ENCODE measurements around the gene DNHD1. TPM values are rescaled to one million over a fixed set of nuclear protein-coding genes. Genes with fewer than 3 reads are reported as not detected.

DNHD1 gene
- total and polyA plus RNA-seq, 9 of the 15 experiments (the other 6 are each of a cell fraction or from before 2014, with no cell fraction given), result 0.82 to 9.7 (median 3.8) TPM

DNA sequence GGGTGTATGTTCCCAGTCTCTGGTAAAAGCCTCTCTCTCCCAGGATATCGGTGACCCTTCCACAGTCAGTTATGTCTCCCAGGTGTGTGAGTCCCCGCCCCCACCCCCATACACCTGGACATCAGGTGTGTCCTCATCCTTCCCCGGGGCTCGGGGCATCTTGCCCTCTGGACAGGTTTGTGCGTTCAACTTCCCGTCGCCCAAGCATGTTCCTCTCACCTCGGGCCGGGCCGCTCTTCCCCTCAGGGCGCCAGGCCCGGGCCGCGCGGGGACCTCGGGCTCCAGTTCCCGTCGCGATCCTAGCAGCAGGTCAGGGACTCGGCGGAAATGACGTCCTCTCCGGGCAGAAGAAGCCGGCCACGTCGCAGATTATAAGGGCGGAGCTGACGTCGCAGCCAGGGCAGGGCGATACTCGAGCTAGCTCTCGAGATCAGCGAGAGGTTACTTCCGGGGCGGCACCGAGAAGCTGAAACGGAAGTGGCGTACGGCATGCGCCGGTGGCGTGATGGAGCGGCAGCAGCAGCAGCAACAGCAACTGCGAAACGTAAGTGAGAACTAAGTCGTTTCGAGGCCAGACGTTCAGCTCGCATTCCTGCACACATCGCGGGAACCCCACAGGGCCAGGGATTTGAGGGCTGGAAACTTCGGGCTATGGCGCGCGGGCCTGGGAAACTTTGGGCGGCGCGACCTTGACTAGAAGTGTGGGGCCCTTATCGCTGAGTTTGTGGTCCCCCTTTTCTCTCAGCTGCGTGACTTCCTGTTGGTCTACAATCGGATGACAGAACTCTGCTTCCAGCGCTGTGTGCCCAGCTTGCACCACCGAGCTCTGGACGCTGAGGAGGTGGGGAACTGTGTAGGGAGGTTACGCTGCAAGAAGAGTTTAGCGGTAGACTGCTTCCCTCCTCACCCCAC is 15.8 kb upstream of the DNHD1 start, which contains the start of the genes ARFIP2 and TIMM10B (continued):
- TF ChIP-seq, protein P1, sequence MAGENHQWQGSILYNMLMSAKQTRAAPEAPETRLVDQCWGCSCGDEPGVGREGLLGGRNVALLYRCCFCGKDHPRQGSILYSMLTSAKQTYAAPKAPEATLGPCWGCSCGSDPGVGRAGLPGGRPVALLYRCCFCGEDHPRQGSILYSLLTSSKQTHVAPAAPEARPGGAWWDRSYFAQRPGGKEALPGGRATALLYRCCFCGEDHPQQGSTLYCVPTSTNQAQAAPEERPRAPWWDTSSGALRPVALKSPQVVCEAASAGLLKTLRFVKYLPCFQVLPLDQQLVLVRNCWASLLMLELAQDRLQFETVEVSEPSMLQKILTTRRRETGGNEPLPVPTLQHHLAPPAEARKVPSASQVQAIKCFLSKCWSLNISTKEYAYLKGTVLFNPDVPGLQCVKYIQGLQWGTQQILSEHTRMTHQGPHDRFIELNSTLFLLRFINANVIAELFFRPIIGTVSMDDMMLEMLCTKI (IDR thresholded peaks at IDR 0.05; ENCODE audit: partially characterized antibody), result no peak
- TF ChIP-seq, protein P2, sequence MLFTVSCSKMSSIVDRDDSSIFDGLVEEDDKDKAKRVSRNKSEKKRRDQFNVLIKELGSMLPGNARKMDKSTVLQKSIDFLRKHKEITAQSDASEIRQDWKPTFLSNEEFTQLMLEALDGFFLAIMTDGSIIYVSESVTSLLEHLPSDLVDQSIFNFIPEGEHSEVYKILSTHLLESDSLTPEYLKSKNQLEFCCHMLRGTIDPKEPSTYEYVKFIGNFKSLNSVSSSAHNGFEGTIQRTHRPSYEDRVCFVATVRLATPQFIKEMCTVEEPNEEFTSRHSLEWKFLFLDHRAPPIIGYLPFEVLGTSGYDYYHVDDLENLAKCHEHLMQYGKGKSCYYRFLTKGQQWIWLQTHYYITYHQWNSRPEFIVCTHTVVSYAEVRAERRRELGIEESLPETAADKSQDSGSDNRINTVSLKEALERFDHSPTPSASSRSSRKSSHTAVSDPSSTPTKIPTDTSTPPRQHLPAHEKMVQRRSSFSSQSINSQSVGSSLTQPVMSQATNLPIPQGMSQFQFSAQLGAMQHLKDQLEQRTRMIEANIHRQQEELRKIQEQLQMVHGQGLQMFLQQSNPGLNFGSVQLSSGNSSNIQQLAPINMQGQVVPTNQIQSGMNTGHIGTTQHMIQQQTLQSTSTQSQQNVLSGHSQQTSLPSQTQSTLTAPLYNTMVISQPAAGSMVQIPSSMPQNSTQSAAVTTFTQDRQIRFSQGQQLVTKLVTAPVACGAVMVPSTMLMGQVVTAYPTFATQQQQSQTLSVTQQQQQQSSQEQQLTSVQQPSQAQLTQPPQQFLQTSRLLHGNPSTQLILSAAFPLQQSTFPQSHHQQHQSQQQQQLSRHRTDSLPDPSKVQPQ (CRISPR knock-in tag; IDR thresholded peaks at IDR 0.05; ENCODE audit: borderline replicate concordance), result no peak
- TF ChIP-seq ETV6 (IDR thresholded peaks at IDR 0.05; ENCODE audit: borderline replicate concordance in 1 of 2, low read depth in 2 of 2, low read length in 1 of 2) (0 out of 4 replicates have a peak, but pooled peaks of 1 of the 2 experiments have one; percentile 36), ETV6 (CRISPR knock-in tag; IDR thresholded peaks at IDR 0.05; ENCODE audit: borderline replicate concordance) (no peak), NCOA4 (IDR thresholded peaks at IDR 0.05; ENCODE audit: partially characterized antibody) (no peak), ZFX (CRISPR knock-in tag; IDR thresholded peaks at IDR 0.05) (peak; percentile 97), ATF7 (IDR thresholded peaks at IDR 0.05) (peak; percentile 95), HEY1 (CRISPR knock-in tag; IDR thresholded peaks at IDR 0.05; ENCODE audit: borderline replicate concordance) (no peak), POLR3G (IDR thresholded peaks at IDR 0.05; ENCODE audit: extremely low read depth, insufficient read length, insufficient replicate concordance) (no peak), PHF8 (IDR thresholded peaks at IDR 0.05; ENCODE audit: borderline replicate concordance, low read length) (peak; percentile 93), NCOA1 (IDR thresholded peaks at IDR 0.05; ENCODE audit: low read depth) (peak; percentile 10; the same call in 1 of the 2 replicates), TCF7 (IDR thresholded peaks at IDR 0.05; ENCODE audit: borderline replicate concordance) (no peak; the same call in 1 of the 2 replicates), PRPF4 (IDR thresholded peaks at IDR 0.05; ENCODE audit: insufficient read depth, low read depth, low read length, poor library complexity, severe bottlenecking) (no peak), SMARCA5 (IDR thresholded peaks at IDR 0.05) (no peak), FOXM1 (IDR thresholded peaks at IDR 0.05; ENCODE audit: low read depth) (no peak), FOXM1 (CRISPR knock-in tag; IDR thresholded peaks at IDR 0.05; ENCODE audit: low read depth) (no peak), PHF21A (IDR thresholded peaks at IDR 0.05; ENCODE audit: borderline replicate concordance, low read depth) (no peak), ESRRA (IDR thresholded peaks at IDR 0.05; ENCODE audit: borderline replicate concordance, low read depth) (peak; percentile 70; the same call in 1 of the 2 replicates)
- TF ChIP-seq, protein P3, sequence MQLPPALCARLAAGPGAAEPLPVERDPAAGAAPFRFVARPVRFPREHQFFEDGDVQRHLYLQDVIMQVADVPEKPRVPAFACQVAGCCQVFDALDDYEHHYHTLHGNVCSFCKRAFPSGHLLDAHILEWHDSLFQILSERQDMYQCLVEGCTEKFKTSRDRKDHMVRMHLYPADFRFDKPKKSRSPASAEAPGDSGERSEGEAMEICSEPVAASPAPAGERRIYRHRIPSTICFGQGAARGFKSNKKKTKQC (CRISPR knock-in tag; IDR thresholded peaks at IDR 0.05), result peak; percentile 62
- TF ChIP-seq, protein P4, sequence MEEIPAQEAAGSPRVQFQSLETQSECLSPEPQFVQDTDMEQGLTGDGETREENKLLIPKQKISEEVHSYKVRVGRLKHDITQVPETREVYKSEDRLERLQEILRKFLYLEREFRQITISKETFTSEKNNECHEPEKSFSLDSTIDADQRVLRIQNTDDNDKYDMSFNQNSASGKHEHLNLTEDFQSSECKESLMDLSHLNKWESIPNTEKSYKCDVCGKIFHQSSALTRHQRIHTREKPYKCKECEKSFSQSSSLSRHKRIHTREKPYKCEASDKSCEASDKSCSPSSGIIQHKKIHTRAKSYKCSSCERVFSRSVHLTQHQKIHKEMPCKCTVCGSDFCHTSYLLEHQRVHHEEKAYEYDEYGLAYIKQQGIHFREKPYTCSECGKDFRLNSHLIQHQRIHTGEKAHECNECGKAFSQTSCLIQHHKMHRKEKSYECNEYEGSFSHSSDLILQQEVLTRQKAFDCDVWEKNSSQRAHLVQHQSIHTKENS (CRISPR knock-in tag; IDR thresholded peaks at IDR 0.05), result no peak
